GM19328 (cell line): ENCODE data around the gene CAPSL.
"Not testable (repeated sequence)": the region's sequence is repeated elsewhere in the genome, so short reads cannot be mapped to it uniquely, and the experiment has no call there.

Experiments
- ATAC-seq: cut with Tn5 transposase; IDR thresholded peaks from one replicate; pipeline ENCODE4 v1.9.1; 2021; ENCODE audit warnings: mild to moderate bottlenecking, moderate library complexity; ENCODE audit not compliant: unreplicated experiment

Gene CAPSL

DNA sequence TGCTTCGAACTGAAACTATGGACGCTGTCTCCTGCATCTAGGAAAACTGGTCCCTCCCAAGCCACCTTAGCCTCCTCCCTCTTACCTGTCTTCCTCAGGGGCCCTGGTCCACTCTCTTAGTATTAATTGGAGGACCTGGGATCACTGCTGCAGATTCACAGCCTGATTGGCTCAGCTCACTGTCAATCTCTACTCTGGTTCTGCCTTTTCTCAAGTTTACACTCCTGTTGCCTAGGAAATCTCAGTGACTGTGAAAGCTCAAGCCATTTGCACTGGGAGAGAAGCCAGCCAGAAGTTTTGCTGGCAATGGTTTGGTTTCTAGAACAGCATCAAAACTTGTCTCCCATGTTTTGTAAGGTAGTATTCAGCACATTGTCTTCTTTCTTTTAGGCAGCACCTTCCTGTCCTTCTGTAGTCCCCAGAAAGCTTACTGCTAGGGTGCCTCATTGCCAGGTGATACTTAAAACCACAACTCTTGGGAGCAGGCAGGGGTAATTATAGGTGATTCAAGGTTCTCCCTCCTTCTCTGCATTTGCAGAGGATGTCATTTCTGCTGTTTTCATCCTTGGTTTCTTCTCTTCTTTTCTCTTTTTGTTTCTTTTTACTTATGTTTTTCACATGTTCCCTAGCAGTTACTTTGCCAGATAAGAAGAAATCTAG is at the start of gene CAPSL:
TSS of gene CAPSL (minus strand) at position 55 of the 660 bp plus-strand sequence. CDS start 17,502 bp downstream, outside the sequence.
- ATAC-seq, result no peak

DNA sequence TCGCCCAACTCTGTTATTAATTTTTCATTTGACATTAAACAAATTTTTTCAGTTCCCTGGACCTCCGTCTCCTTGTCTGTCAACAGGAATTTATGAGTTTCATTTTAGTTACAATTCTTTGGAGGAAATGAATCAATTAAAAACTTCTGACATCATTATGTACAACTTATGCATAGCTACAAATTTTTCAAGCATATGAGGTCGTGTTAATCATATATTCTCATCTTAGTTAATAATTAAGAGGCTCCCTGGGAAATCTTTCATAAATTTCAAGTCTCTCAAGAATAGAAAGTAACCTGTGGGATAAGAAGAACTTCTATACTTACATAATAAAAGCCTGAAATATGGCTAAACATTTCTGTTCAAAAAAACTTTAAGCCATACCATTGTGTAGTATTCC is 49.4 kb upstream of the CAPSL start:
- ATAC-seq, result no peak

DNA sequence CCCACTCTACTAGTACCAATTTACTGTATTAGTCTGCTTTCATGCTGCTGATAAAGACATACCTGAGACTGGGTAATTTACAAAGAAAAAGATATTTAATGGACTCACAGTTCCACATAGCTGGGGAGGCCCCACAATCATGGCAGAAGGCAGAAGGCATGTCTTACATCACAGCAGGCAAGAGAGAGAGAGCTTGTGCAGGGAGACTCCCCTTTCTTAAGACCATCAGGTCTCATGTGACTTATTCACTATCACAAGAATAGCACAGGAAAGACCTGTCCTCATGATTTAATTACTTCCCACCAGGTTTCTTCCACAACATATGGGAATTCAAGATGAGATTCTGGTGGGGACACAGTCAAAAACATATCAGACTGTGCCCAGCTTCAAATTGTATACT is 41.3 kb upstream of the CAPSL start:
- ATAC-seq, result no peak

DNA sequence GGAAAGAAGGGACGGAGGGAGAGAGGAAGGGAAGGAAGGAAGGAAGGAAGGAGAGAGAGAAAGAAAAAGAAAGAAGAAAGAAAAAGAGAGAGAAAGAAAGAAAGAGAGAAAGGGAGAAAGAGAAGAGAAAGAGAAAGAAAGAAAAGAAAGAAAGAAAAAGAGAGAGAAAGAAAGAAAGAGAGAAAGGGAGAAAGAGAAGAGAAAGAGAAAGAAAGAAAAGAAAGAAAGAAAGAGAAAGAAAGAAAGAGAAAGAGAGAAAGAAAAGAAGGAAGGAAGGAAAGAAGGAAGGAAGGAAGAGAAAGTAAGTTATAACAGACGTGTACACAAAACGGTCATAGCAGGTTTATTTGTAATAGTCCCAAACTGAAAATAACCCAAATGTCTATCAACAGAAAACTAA is 38.4 kb upstream of the CAPSL start:
- not testable (repeated sequence) for ATAC-seq

DNA sequence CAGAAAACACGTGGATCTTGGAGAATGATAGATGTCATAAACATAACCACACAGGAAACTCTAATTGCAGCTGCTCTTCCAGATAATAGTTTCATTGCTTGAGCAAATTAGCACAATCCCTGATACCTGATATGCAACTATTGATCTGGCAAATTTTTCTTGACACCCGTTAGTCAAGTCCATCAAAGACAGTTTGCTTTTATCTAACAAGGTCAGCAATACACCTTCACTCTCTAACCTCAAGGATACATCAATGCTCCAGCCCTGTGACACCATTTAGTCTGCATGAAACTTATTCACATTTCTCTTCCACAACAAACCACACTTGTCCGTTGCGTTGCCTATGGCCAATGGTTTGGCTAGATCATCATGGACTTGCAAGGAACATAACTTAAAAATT is 36.1 kb upstream of the CAPSL start:
- ATAC-seq, result no peak

DNA sequence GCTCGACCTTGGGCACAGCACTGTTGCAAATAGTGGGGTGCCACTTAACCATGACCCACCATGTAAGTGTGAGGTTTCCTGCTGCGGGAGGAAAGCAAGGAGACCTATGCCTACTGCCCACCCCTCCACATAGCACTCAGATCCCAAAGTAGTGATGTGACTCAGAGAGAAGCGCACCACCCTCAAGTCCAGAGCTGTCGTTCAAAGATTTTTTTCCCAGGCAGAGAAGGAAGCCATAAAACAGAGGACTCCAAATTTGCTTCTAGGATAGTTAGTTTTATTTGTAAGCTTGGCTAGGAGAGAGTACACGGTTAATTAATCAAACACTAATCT is 33.4 kb upstream of the CAPSL start:
- ATAC-seq, result no peak

DNA sequence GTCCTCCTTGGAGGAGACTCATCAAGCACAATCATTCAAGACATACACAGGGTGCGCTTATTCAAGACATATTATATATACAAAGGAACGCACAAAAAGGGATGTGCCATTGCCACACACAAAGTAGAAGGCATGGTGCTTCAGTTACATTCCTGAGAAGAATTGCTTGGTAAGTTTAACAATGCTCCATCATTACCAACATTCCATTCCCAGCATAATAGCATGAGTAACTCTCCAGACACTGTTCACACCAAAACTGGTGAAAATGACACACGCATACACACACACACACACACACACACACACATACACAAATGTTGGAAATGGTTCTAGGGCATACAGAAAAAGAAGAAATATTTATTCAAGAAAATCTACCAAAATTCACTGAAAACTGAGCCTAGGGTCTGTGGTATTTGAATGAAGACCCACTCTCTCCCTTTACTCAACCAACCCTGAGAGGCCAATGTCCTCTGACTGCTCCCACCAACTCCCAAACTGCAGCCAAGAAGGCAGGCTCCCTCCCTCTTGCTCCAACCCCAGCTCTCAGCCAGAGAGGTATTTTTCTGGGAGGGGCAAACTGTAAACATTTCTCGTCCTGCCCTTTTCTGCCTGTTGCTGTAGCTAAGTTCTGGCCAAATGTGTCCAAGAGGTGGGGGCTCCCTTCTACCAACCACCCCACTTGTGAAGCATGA is 32.9 kb upstream of the CAPSL start:
- no peak for ATAC-seq

DNA sequence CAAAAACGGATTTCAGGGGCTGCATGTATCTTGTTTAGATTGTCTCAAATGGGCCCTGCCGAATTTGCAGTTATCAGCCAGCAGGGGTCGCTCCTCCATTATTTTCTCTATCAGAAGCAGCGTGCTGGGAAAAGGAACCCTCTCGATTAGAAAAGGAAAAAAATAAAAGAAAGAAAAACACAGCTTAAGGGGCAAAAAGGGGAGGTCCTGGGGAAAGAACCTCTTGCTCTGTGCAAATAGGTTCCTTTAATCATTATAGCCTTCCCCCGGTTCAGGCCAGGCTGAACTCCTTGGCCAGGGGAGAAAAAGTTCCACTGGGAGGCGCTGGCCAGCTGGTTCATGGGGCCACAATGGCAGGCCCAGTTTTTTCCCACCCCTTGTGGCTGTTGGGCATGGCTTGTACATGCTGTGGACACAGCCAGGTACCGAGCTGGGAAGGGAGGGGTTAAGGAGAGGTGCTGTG is 25.0 kb upstream of the CAPSL start:
- ATAC-seq, result no peak

DNA sequence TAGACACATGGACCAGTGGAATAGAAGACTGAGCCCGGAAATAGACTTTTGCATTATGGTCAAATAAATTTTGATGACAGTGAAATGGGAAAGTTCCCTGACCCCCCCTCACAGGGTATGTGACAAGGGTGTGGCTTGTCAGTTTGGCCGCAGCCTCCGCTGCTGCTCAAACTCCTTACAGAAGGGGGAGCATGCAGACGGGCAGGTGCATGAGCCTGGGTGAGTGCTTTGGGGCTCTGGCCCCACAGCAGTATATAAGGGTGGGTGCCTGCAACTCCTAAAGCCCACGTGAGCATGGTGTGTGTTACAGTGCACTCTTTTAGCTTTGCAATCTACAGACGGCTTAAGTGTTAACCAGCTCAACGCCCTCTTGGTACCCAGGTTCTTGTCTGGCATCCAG is 21.9 kb upstream of the CAPSL start:
- ATAC-seq, result no peak

DNA sequence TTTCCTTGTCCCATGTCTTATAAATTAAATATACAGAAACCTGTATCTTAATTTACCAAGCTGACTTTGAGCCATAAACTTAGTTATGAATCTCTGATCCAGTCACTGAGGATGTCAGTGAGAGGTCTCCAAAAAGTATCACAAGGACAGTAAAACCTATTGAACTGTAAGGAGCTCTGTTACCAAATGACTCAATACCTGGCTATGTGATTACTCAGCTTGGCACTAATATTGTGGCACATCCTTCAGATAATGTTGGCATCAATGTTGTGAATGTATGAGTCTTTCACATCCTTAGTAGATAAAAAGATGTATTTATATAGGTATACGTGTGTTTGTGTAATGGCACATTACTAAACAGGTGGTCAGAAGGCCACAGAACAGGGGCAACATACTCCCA is 18.0 kb upstream of the CAPSL start:
- ATAC-seq, result no peak

DNA sequence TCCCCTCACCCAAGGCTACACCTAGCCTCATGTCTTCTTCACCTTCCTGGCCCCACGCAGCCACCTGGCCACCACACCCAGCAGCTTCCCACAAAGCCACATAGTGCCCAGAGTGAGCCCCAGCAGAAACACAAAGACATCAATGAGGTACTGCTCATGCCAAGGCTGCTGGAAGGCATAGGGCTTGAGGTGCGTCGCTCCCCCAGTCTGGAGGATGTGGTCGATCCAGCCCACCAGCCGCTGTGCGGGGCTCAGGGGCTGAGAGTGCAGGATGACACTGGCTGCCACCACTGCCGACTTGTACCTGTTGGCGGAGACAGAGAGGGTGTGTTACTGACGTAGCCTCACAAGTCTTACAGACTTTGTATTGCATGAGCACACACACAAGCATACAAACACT is 15.8 kb upstream of the CAPSL start:
- ATAC-seq, result no peak

DNA sequence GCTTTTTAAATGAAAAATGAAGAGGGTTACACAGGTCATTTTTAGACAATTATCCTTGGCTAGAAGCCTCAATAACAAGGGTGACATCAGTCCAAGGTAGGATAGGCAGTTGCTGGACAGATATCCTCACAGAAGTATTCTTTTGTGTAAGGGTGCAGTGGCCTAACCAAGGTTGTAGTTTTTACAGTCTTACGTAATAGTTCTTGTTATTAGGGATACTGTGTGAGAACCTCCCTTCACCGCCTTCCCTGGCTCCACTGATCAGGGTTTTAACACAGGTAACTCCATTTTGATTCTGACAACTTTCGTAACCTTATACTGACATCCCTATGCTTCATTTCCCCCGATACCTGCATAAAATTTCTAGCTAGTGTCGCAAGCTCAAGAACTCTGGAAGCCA is 8.7 kb upstream of the CAPSL start:
- ATAC-seq, result no peak

DNA sequence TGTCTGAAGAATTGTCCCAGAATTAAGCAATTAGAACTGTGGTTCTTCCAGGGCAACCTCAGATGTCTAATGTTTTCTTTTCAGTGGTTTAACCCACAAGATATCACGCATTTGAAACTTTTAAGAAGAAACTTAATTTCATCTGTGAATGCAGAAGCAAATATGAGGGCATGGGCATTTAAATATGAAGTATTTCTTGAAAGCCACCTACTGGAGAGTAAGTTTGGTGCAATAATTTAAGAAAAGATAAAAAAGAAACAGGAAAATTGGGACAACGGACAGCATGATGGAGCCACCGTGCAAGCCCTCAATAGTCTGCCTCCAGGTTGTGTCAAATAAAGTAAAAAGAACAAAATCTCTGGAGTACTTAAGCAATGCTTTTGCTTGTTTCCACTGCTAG is 1.2 kb upstream of the CAPSL start:
- no peak for ATAC-seq

DNA sequence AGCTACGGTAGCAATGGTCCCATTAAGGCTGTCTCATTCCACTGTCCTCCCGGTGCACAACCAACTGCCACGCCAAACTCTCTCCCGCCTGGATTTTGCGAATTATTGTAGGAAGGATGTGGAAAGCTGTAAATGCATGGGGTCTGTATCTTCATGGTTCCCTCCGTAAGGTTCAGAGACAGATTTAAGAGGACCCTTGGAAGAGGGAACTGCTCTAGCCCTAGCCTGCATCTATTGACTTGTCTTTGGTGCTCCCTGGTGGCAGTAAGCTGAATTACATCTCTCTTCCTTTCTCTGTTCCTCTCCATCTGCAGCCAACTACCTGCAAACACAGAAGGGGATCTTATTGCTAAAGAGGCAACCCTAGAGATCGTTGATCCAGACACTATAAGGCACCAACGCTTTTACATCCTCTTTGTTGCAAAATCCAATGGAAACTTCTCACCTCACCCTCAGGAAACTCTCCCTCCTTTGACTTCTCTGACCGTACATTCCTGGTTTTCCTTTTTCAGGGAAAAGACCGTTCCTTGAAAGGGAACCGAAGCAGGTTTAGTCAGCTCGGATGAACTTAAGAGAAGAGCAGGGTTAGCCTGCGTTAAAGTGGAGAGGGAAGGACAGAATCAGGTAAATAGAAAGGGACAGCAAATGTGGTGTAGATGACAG is 11.9 kb downstream of the CAPSL start:
- ATAC-seq, result peak; percentile 49

DNA sequence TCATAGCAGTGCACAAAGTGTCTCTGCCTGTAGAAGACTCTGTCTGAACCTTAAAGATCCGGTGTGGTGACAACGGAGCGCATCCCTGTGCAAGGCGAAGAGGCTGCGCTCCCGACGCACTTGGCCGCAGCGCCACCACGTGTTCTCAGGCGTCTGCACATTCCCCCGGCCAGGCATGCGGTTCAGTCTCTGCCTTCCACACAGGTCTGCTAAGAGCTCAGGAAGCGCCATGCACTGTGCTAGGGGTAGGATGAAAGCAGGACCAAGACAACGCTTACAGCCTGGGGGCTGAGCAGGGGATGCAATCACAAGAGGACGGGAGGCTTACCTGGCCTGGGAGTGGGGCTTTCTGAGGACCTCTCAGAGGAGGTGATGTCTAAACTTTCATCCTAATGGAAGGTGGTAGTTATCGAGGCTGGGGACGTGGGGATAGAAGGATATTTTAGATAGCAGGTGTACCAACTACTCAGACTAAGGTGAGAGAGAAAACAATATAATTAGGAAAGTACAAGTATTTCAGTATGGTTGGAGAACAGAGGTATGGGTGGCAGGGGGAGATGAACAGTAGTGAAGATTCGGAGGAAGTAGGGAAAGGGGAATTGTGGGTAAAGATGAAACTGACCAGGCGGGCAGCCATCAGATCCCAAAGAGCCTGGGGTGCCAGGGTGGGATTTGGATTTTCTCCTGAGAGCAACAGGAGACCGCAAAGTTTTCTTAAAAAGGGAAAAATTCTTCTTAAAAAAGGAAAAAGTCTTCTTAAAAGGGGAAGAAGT is 13.3 kb downstream of the CAPSL start:
- peak; percentile 77 for ATAC-seq

DNA sequence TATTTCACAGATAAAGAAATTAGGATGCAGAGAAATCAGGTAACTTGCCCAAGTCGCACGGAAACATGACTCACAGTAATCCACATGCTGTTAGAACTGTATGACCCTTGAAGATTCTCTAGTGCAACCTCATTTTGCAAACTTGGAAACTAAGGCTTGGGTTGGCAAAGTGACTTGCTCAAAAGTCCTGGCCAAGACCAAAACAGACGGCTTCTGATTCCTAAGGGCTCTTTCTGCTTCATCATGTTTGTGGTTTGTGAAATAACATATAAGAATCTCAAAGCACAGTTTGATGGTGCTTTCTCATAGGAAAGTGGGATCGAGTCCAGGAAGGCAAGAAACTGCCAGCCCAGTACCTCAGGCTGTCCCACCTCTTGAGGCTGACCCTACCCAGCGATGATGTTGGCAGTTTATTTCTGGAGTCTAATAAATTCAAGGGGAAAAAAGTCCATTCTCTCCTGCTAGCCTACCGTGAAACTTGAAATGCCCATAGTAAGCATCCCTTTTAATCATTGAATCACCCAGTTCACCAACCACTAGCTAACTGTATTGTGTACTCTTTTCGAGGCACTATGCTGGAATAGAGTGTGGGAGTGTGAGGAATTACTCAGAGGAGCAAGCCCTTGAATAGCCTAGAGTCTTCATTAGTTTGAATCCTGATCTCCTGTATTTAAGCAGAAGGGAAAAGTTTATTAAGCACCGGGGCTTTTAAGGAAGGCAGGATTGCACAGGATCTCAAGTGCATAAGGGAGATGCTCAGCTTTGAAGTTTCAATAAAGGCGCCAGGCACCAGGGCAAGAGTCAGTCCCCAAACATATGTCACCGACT is 14.1 kb downstream of the CAPSL start:
- no peak for ATAC-seq

DNA sequence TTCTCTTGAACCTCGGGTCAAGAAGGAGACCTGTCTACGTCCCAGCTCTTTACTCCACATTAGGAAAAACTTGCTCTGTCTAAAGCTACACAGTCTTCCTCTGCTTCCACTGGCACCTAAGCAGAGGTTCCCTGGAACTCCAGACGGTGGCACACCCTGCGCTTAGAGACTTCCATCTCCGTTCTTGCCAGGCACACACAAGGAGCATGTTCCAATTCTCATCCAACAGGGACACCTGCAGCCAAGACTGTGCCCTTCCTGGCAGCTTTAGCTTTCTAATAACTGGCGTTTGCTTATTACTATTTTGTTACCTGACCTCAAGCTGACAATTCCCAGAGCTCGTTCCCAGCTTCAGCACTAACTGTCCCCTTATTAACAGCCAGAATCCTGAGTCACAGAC is 16.0 kb downstream of the CAPSL start:
- no peak for ATAC-seq

DNA sequence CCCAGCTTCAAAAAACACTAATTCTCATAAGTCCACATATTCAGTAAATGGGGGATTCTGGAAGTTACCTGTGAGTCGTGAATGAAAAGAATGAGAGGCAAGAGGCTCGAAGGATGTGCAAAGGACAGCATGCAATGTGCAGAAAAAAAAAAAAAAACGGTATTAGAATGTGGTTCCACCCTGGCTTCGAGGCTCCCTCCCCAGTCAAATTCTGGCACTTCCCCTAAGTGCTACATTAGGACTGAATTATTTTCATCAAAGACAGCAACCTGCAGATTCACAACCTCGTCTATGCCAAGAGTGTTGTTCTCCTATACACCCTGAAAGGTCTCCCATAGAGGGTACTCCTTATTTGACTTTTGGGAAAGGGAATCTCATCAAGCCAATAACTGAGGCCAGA is 16.5 kb downstream of the CAPSL start:
- ATAC-seq, result no peak

DNA sequence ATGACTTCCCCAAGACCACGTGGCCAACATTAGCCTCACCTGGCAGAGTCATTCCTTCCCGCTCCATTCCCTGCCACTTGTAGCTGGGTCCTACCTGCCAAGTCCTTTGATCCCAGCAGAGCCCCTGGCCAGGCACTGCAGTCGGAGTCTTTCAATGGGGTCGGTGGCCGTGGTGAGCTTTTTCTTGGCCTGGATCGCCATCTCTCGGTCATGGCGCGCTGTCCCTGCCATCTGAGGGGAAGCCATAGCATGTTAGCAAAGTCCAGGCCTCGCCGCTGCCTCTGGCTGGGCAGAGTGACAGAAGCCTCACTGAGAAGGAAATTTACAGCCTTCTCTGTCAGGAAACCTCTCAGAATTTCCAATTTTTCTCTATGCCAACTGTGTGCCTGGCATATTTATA is 17.5 kb downstream of the CAPSL start:
- ATAC-seq, result no peak

DNA sequence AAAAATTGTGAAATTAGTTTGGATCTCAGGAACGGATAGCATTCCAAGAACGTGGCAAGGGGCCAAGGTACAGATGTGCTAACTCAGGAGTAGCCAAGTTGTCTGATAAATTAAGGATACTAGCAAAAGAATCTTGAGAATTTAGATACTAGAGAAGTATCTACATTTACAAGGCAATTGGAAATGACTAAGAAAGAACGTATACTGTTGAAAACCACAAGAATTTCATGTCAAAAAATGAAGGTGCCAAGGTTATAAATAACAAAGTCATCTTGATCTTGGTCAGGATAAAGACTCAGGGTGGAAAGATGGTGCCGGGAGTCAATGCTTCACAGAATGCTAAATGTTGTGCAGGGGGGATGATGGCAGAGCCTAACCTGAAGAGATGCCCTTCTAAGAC is 19.2 kb downstream of the CAPSL start:
- no peak for ATAC-seq

DNA sequence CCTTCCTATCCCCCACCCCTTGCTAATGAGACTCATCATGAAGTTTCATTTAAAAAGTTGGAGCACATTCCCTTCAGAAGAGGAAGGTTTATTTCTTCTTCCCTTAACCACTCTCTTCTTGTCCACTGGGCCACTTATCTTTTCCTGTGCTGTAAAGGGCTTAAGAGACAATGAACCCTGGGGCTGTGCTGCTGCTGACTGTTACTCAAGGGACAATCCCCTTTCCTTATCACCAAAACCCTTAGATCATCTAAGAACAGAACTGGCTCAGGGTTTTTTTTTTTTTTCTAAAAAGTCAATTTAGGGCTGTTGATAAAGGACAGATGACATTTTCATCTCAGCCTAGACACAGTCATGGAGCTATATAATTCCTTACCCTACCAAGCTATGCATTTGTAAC is 29.6 kb downstream of the CAPSL start:
- no peak for ATAC-seq
